SU-DHL-6 (cell line): ENCODE data around the gene PROK1.
"Not testable (repeated sequence)": the region's sequence is repeated elsewhere in the genome, so short reads cannot be mapped to it uniquely, and the experiment has no call there.

Experiments
- CTCF ChIP-seq: fragments of 200-600 bp; sonication (generic); IDR thresholded peaks from one replicate; pipeline ENCODE4 v1.5.1; 2017; ENCODE audit warnings: antibody characterized with exemption, mild to moderate bottlenecking, low read length, moderate library complexity; ENCODE audit not compliant: insufficient read depth, poor library complexity, severe bottlenecking
- EZH2phosphoT487 ChIP-seq: fragments of 200-600 bp; sonication (generic), shearing (Covaris generic); conservative IDR thresholded peaks from 2 replicates; pipeline ENCODE4 v1.6.1; 2018; ENCODE audit warnings: mild to moderate bottlenecking, antibody characterized with exemption, low read length, moderate library complexity, mixed read lengths

GRCh38 chr1:110406407-110406806 lies 44.5 kb upstream of the PROK1 start:
- TF ChIP-seq CTCF, EZH2phosphoT487: not testable (repeated sequence)
